ENCODE measurements around the gene CCDC33.

The CCDC33 gene

GRCh38 chr15:74293021-74293810 lies 57.1 kb downstream of the CCDC33 start:
- TF ChIP-seq, protein P1, sequence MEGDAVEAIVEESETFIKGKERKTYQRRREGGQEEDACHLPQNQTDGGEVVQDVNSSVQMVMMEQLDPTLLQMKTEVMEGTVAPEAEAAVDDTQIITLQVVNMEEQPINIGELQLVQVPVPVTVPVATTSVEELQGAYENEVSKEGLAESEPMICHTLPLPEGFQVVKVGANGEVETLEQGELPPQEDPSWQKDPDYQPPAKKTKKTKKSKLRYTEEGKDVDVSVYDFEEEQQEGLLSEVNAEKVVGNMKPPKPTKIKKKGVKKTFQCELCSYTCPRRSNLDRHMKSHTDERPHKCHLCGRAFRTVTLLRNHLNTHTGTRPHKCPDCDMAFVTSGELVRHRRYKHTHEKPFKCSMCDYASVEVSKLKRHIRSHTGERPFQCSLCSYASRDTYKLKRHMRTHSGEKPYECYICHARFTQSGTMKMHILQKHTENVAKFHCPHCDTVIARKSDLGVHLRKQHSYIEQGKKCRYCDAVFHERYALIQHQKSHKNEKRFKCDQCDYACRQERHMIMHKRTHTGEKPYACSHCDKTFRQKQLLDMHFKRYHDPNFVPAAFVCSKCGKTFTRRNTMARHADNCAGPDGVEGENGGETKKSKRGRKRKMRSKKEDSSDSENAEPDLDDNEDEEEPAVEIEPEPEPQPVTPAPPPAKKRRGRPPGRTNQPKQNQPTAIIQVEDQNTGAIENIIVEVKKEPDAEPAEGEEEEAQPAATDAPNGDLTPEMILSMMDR (IDR thresholded peaks at IDR 0.05) = no peak
- Histone ChIP-seq H3K9me3 (no peaks in the 10 kb centered on the region), H3K27me3 (peaks cover 25% of the 10 kb centered on the region), H3K27ac (no peak overlapping the region), H3K4me3 (ENCODE audit: low read depth in 1 of 2, low read length in 1 of 2) (no peak overlapping the region), H3K4me1 (ENCODE audit: control insufficient read depth in 1 of 2, insufficient read depth in 1 of 2, low read depth in 1 of 2, low read length in 1 of 2) (no peaks in the 10 kb centered on the region), H3K36me3 (no peaks in the 10 kb centered on the region)

DNA sequence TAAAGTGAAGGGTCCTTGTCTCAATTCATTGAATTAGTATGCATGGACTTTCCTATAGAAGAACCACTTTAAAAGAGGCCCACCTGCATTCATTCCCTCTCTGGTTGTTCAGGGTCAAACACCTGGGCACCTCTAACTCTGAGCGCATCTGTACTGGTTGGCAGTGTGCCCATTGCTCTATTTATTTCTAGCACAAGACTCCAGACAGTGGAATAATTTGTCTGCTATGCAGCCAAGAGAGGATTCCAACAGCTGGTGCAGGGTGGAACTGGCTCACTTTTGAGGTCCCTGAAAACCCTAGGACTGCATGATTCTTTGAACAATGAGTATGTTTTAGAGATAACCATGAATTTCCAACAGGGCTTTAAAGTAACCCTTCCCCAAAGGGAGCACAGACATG lies 57.9 kb downstream of the CCDC33 start:
- Histone ChIP-seq H3K36me3 (no peaks in the 10 kb centered on the region), H3K27me3 (peaks cover 30% of the 10 kb centered on the region), H3K4me3 (ENCODE audit: low read depth in 1 of 2, low read length in 1 of 2) (no peak overlapping the region), H3K27ac (no peak overlapping the region), H3K4me1 (ENCODE audit: control insufficient read depth in 1 of 2, insufficient read depth in 1 of 2, low read depth in 1 of 2, low read length in 1 of 2) (no peaks in the 10 kb centered on the region), H3K9me3 (no peaks in the 10 kb centered on the region)
- TF ChIP-seq, protein P1 (IDR thresholded peaks at IDR 0.05) = no peak

DNA sequence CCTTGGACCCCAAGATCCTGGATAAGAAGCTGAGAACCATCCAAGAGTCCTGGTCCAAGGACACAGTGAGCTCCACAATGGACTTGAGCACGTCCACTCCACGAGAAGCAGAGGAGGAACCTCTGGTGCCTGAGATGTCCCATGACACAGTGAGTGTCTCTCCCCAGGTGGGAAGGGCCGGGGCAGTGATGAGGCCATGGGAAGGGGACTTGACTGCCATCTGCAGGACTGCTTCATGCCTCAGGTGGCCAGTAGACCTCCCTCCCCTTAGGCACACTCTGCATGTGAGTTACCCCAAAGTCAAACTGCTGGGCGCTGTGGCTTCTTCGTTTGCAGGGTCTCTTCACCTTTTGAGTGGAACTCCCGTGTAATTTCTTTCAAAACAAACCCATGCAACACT lies 59.7 kb downstream of the CCDC33 start:
- Histone ChIP-seq H3K36me3 (no peaks in the 10 kb centered on the region), H3K27ac (no peak overlapping the region), H3K4me3 (ENCODE audit: low read depth in 1 of 2, low read length in 1 of 2) (no peak overlapping the region), H3K27me3 (peaks cover 47% of the 10 kb centered on the region), H3K4me1 (ENCODE audit: control insufficient read depth in 1 of 2, insufficient read depth in 1 of 2, low read depth in 1 of 2, low read length in 1 of 2) (no peaks in the 10 kb centered on the region), H3K9me3 (no peaks in the 10 kb centered on the region)
- TF ChIP-seq, protein P1 (IDR thresholded peaks at IDR 0.05) = no peak

- no peak overlapping the region for H3K27ac ChIP-seq
- H3K4me3 ChIP-seq (ENCODE audit: low read depth in 1 of 2, low read length in 1 of 2) = no peak overlapping the region
- H3K4me1 ChIP-seq (ENCODE audit: control insufficient read depth in 1 of 2, insufficient read depth in 1 of 2, low read depth in 1 of 2, low read length in 1 of 2) = no peaks in the 10 kb centered on the region
- H3K36me3 ChIP-seq = no peaks in the 10 kb centered on the region
- TF ChIP-seq, protein P1 (IDR thresholded peaks at IDR 0.05) = no peak
- peaks cover 55% of the 10 kb centered on the region for H3K27me3 ChIP-seq
- H3K9me3 ChIP-seq = no peaks in the 10 kb centered on the region
These were observed 61.8 kb downstream of the CCDC33 start for GRCh38 chr15:74297887-74298286.

DNA sequence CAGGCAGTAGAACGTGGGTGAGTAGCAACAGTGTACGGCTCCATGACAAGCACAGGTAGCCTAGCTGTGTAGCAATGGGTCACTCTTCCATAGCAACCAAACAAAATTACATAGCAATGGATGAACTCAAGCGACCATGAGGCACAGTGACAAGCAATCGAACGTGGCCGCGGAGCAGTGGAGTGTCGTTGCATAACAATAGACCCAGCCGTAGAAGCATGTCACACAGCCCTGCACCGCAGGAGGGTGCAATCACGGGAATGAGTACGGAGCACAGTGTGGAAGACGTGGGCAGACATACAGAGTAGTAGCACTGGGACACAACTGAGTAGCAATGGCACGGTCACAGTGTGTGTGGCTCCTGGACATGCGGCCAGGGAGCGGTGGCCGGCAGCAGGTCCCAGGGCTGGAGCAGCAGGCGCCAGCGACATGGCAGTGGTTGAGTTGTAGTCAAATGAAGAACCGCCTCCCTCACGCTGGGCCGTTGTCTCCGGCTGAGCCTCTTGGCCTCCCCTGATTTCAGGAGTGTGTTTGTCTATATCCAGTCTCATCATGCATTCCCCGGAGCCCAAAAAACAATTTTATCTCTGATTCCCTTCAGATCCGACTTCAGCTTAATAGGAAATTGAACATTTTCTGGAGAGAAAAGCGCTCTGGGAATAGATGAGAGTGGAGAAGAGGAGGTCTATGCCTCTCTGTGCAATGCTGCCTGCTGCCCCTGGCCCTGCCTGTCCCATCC lies 64.1 kb downstream of the CCDC33 start:
- no peaks in the 10 kb centered on the region for H3K4me1 ChIP-seq (ENCODE audit: control insufficient read depth in 1 of 2, insufficient read depth in 1 of 2, low read depth in 1 of 2, low read length in 1 of 2)
- H3K36me3 ChIP-seq = no peaks in the 10 kb centered on the region
- H3K9me3 ChIP-seq = no peaks in the 10 kb centered on the region
- H3K27me3 ChIP-seq = peaks cover 73% of the 10 kb centered on the region
- TF ChIP-seq, protein P1 (IDR thresholded peaks at IDR 0.05) = no peak
- H3K4me3 ChIP-seq (ENCODE audit: low read depth in 1 of 2, low read length in 1 of 2) = no peak overlapping the region
- H3K27ac ChIP-seq = no peak overlapping the region

All from neutrophil (primary cell).